Keratinocyte (primary cell): ENCODE measurements around the gene PHF2. TPM values are rescaled to one million over a fixed set of nuclear protein-coding genes. Genes with fewer than 3 reads are reported as not detected.

Source experiments
- DNase-seq: peaks from one replicate; pipeline ENCODE4 v3.0.0-alpha.2; 2011; ENCODE audit warnings: low read depth, missing footprints, low spot score
- FAIRE-seq: peaks from 2 replicates; lab custom pipeline; 2011; peaks lifted over from hg19 to GRCh38; lab: Jason Lieb, UNC
- H2AFZ ChIP-seq: 2 replicates; pipeline ENCODE4 v1.6.0; 2012; ENCODE audit warnings: low read length, control low read depth, inconsistent platforms; ENCODE audit not compliant: control insufficient read depth
- H3K27ac ChIP-seq: 2 replicates; pipeline ENCODE4 v1.5.1; 2011; ENCODE audit warnings: low read length; ENCODE audit not compliant: control insufficient read depth, insufficient read depth
- H3K27me3 ChIP-seq: 3 replicates; pipeline ENCODE4 v1.6.0; 2011; ENCODE audit warnings: low read length; ENCODE audit not compliant: control insufficient read depth, insufficient read depth; ENCODE audit errors: extremely low read depth
- H3K36me3 ChIP-seq, 2 experiments: 2 replicates in 1 of 2; 3 replicates in 1 of 2; pipeline ENCODE4 v1.5.1; 2011; ENCODE audit warnings: low read length in 2 of 2, mild to moderate bottlenecking in 1 of 2; ENCODE audit not compliant: control insufficient read depth in 2 of 2, insufficient read depth in 2 of 2; ENCODE audit errors: extremely low read depth in 1 of 2
- H3K4me1 ChIP-seq: 3 replicates; pipeline ENCODE4 v1.5.1; 2011; ENCODE audit warnings: low read length; ENCODE audit not compliant: control insufficient read depth, insufficient read depth; ENCODE audit errors: extremely low read depth
- H3K4me2 ChIP-seq: 3 replicates; pipeline ENCODE4 v1.6.0; 2011; ENCODE audit warnings: low read depth, low read length; ENCODE audit not compliant: control insufficient read depth, insufficient read depth; ENCODE audit errors: extremely low read depth
- H3K4me3 ChIP-seq, 3 experiments: fragments of 200-600 bp in 1 of 3; sonication (generic) in 1 of 3; 2 replicates in 2 of 3; 3 replicates in 1 of 3; pipeline ENCODE4 v1.5.1; 2011 to 2016; ENCODE audit warnings: low read length in 3 of 3, mild to moderate bottlenecking in 3 of 3, control low read depth in 2 of 3, inconsistent platforms in 1 of 3, low read depth in 1 of 3, mixed read lengths in 1 of 3, mixed run types in 1 of 3, moderate library complexity in 1 of 3; ENCODE audit not compliant: control insufficient read depth in 2 of 3, insufficient read depth in 2 of 3; ENCODE audit errors: extremely low read depth in 1 of 3
- H3K79me2 ChIP-seq: 2 replicates; pipeline ENCODE4 v1.6.0; 2012; ENCODE audit warnings: low read length; ENCODE audit not compliant: control insufficient read depth, insufficient read depth
- H3K9ac ChIP-seq: 3 replicates; pipeline ENCODE4 v1.6.0; 2011; ENCODE audit warnings: low read length; ENCODE audit not compliant: control insufficient read depth, insufficient read depth; ENCODE audit errors: extremely low read depth
- H3K9me1 ChIP-seq: 3 replicates; pipeline ENCODE4 v1.6.0; 2011; ENCODE audit warnings: low read length; ENCODE audit not compliant: control insufficient read depth, insufficient read depth; ENCODE audit errors: extremely low read depth
- H3K9me3 ChIP-seq: 2 replicates; pipeline ENCODE4 v1.5.1; 2012; ENCODE audit warnings: low read depth, low read length; ENCODE audit not compliant: control insufficient read depth
- H4K20me1 ChIP-seq: 3 replicates; pipeline ENCODE4 v1.6.0; 2011; ENCODE audit warnings: low read length; ENCODE audit not compliant: control insufficient read depth, insufficient read depth; ENCODE audit errors: extremely low read depth
- CTCF ChIP-seq, 3 experiments: IDR thresholded peaks in 1 of 3; conservative IDR thresholded peaks in 1 of 3; optimal IDR thresholded peaks in 1 of 3; 2 replicates in 2 of 3; 3 replicates in 1 of 3; pipeline versions ENCODE3 to v1.5.1; 2011; ENCODE audit warnings: low read length in 3 of 3, mild to moderate bottlenecking in 3 of 3, moderate library complexity in 2 of 3, control low read depth in 1 of 3, inconsistent platforms in 1 of 3; ENCODE audit not compliant: insufficient read depth in 2 of 3; ENCODE audit errors: extremely low read depth in 1 of 3
- EZH2 ChIP-seq: IDR thresholded peaks from one replicate; pipeline ENCODE4 v1.6.1; 2012; ENCODE audit warnings: inconsistent platforms, mild to moderate bottlenecking, low read length, moderate library complexity
- dilution Hi-C: fragments of 300-500 bp; cut with MboI; formaldehyde crosslinking; loops from one replicate; pipeline ENCODE4 v1.7.0; 2020; ENCODE audit warnings: low sequenced_read_pairs; ENCODE audit not compliant: extremely low pct_ligation_motif_present
- polyA plus RNA-seq, 5 experiments: library from polyadenylated mRNA; depleted of rRNA in 3 of 5; stranded (reverse) in 3 of 5; stranded (forward) in 1 of 5; unstranded in 1 of 5; fragments of >200 nt; gene quantifications; 1 replicate in 1 of 5; 2 replicates in 3 of 5; 3 replicates in 1 of 5; pipeline versions ENCODE4 v1.2.1 to v1.2.3, GENCODE V29; 2011 to 2012; ENCODE audit warnings: missing spikeins in 2 of 5, low read depth in 1 of 5, low replicate concordance in 1 of 5

PHF2 gene
- polyA plus RNA-seq, 1 donor (not counting 4 experiments of a cell fraction or from before 2014, with no cell fraction given) = 5.1 TPM

GRCh38 chr9:93708289-93708986, 132.1 kb downstream of the PHF2 start:
- Histone ChIP-seq H2AFZ (no peak overlapping the region), H3K9ac (no peak overlapping the region), H3K4me1 (no peaks in the 10 kb centered on the region), H3K36me3 (no peaks in the 10 kb centered on the region), H3K27me3 (no peaks in the 10 kb centered on the region), H3K4me3 (no peak overlapping the region), H3K9me3 (no peaks in the 10 kb centered on the region), H3K79me2 (no peaks in the 10 kb centered on the region), H3K27ac (no peak overlapping the region), H3K4me2 (no peak overlapping the region), H4K20me1 (no peaks in the 10 kb centered on the region), H3K9me1 (no peaks in the 10 kb centered on the region)
- DNase-seq (no peak), FAIRE-seq (no peak)
- TF ChIP-seq EZH2 (no peak), CTCF (optimal IDR thresholded peaks at IDR 0.05 in 1 of 3, IDR thresholded peaks at IDR 0.05 in 1 of 3, conservative IDR thresholded peaks at IDR 0.05 in 1 of 3; ENCODE audit: extremely low read depth in 1 of 3, insufficient read depth in 2 of 3, low read length in 3 of 3) (no peak)
- dilution Hi-C loops = no loop called here

GRCh38 chr9:93708987-93709302, 132.6 kb downstream of the PHF2 start:
- H3K27ac ChIP-seq = no peak overlapping the region
- no peaks in the 10 kb centered on the region for H3K9me3 ChIP-seq
- FAIRE-seq (no peak), DNase-seq (no peak)
- no peak overlapping the region for H3K4me2 ChIP-seq
- no peaks in the 10 kb centered on the region for H3K79me2 ChIP-seq
- dilution Hi-C loops = no loop called here
- no peak overlapping the region for H2AFZ ChIP-seq
- no peak overlapping the region for H3K4me3 ChIP-seq
- H3K9ac ChIP-seq = no peak overlapping the region
- no peaks in the 10 kb centered on the region for H3K4me1 ChIP-seq
- H3K36me3 ChIP-seq = no peaks in the 10 kb centered on the region
- TF ChIP-seq EZH2 (no peak), CTCF (optimal IDR thresholded peaks at IDR 0.05 in 1 of 3, IDR thresholded peaks at IDR 0.05 in 1 of 3, conservative IDR thresholded peaks at IDR 0.05 in 1 of 3; ENCODE audit: extremely low read depth in 1 of 3, insufficient read depth in 2 of 3, low read length in 3 of 3) (no peak)
- H3K9me1 ChIP-seq = no peaks in the 10 kb centered on the region
- no peaks in the 10 kb centered on the region for H3K27me3 ChIP-seq
- no peaks in the 10 kb centered on the region for H4K20me1 ChIP-seq
